HepG2 (cell line): ENCODE data around the gene SNN. TPM values are rescaled to one million over a fixed set of nuclear protein-coding genes. Genes with fewer than 3 reads are reported as not detected.

Experiments used
- ATF7-NPFF ChIP-seq: sonication (generic); formaldehyde crosslinking; IDR thresholded peaks from 2 replicates; pipeline ENCODE4 v1.8.1; 2023; ENCODE audit warnings: mild to moderate bottlenecking, low read depth, missing genetic modification reagents, moderate library complexity
- CC2D1A ChIP-seq: sonication (generic); formaldehyde crosslinking; IDR thresholded peaks from 2 replicates; pipeline ENCODE4 v1.8.1; 2023; ENCODE audit warnings: mild to moderate bottlenecking, missing genetic modification reagents
- GABPB1 ChIP-seq: IDR thresholded peaks from 2 replicates; pipeline ENCODE4 v1.6.1; 2016; ENCODE audit warnings: mild to moderate bottlenecking, missing genetic modification reagents, moderate library complexity, missing compliant biosample characterization
- HOXD1 ChIP-seq: sonication (generic); formaldehyde crosslinking; IDR thresholded peaks from 2 replicates; pipeline ENCODE4 v1.5.0; 2020; ENCODE audit warnings: missing genetic modification reagents
- KDM5A ChIP-seq: fragments of 200-600 bp; sonication (generic); IDR thresholded peaks from 2 replicates; pipeline ENCODE4 v1.7.0; 2018; ENCODE audit warnings: antibody characterized with exemption, mild to moderate bottlenecking, low read length, borderline replicate concordance
- MYC ChIP-seq: sonication (generic); formaldehyde crosslinking; IDR thresholded peaks from 2 replicates; pipeline ENCODE4 v1.9.0; 2021; ENCODE audit warnings: missing genetic modification reagents, borderline replicate concordance
- PAWR ChIP-seq: sonication (generic); formaldehyde crosslinking; IDR thresholded peaks from 2 replicates; pipeline ENCODE4 v1.4.0; 2020; ENCODE audit warnings: missing genetic modification reagents, mild to moderate bottlenecking, borderline replicate concordance
- RBM39 ChIP-seq: fragments of 200-400 bp; formaldehyde crosslinking; IDR thresholded peaks from one replicate; pipeline ENCODE4 v1.6.1; 2018; ENCODE audit warnings: antibody characterized with exemption, mild to moderate bottlenecking, low read depth, low read length; ENCODE audit not compliant: poor library complexity, severe bottlenecking
- REL ChIP-seq: sonication (generic); formaldehyde crosslinking; conservative IDR thresholded peaks from 2 replicates; pipeline ENCODE4 v1.8.0; 2022; ENCODE audit warnings: mild to moderate bottlenecking, missing genetic modification reagents, moderate library complexity
- THYN1 ChIP-seq: sonication (generic); formaldehyde crosslinking; IDR thresholded peaks from 2 replicates; pipeline ENCODE4 v1.8.1; 2023; ENCODE audit warnings: low read depth, mild to moderate bottlenecking, moderate library complexity, missing genetic modification reagents, borderline replicate concordance
- ZC3H13 ChIP-seq: sonication (generic); formaldehyde crosslinking; IDR thresholded peaks from 2 replicates; pipeline ENCODE4 v1.8.1; 2023; ENCODE audit warnings: mild to moderate bottlenecking, missing genetic modification reagents, moderate library complexity
- ZNF274 ChIP-seq: sonication (generic); formaldehyde crosslinking; IDR thresholded peaks from 2 replicates; pipeline ENCODE4 v1.5.1; 2020; ENCODE audit warnings: mild to moderate bottlenecking, missing genetic modification reagents
- ZNF367 ChIP-seq: sonication (generic); formaldehyde crosslinking; IDR thresholded peaks from 2 replicates; pipeline ENCODE4 v1.4.0; 2020; ENCODE audit warnings: missing genetic modification reagents, borderline replicate concordance
- ZNF547 ChIP-seq: sonication (generic); formaldehyde crosslinking; IDR thresholded peaks from 2 replicates; pipeline ENCODE4 v1.5.1; 2020; ENCODE audit warnings: mild to moderate bottlenecking, missing genetic modification reagents
- ZNF598 ChIP-seq: sonication (generic); formaldehyde crosslinking; IDR thresholded peaks from 2 replicates; pipeline ENCODE4 v1.5.1; 2020; ENCODE audit warnings: mild to moderate bottlenecking, missing genetic modification reagents, borderline replicate concordance
- ZNF703 ChIP-seq: sonication (generic); formaldehyde crosslinking; IDR thresholded peaks from 2 replicates; pipeline ENCODE4 v1.5.1; 2020; ENCODE audit warnings: missing genetic modification reagents, mild to moderate bottlenecking, moderate library complexity, borderline replicate concordance
- polyA plus RNA-seq, 8 experiments: library from polyadenylated mRNA; depleted of rRNA in 3 of 8; stranded (reverse) in 7 of 8; unstranded in 1 of 8; fragments of >200 nt; fragmentation: Illumina TruSeq in 4 of 8; extraction: Trizol in 4 of 8; gene quantifications; 2 replicates each; pipeline versions ENCODE4 v1.2.1 to v1.2.3, GENCODE V29; 2011 to 2016; ENCODE audit warnings: low read depth in 4 of 8, missing spikeins in 1 of 8, mixed read lengths in 1 of 8; ENCODE audit not compliant: insufficient read depth in 1 of 8
- total RNA-seq, 5 experiments: library from RNA; depleted of rRNA; stranded (reverse); fragments of >200 nt; fragmentation: Illumina TruSeq; extraction: Trizol; gene quantifications; 2 replicates each; pipeline ENCODE4 v1.2.3, GENCODE V29; 2016; ENCODE audit warnings: low read depth in 1 of 5
- TF ChIP-seq, protein P1 (sequence below), 2 experiments: fragments of 450-650 bp in 1 of 2; sonication (generic) in 1 of 2; formaldehyde crosslinking in 1 of 2; IDR thresholded peaks; 2 replicates each; pipeline versions ENCODE4 v1.6.1 to v1.8.0; 2016 to 2022; ENCODE audit warnings: antibody characterized with exemption in 1 of 2, mild to moderate bottlenecking in 1 of 2, missing genetic modification reagents in 1 of 2
- TF ChIP-seq, protein P2 (sequence below): sonication (generic); formaldehyde crosslinking; IDR thresholded peaks from 2 replicates; pipeline ENCODE4 v1.4.0; 2020; ENCODE audit warnings: missing genetic modification reagents, borderline replicate concordance

The SNN gene
- total and polyA plus RNA-seq, 2 of the 13 experiments (the other 11 are each of a cell fraction or from before 2014, with no cell fraction given) = 5.2 to 8.4 TPM

DNA sequence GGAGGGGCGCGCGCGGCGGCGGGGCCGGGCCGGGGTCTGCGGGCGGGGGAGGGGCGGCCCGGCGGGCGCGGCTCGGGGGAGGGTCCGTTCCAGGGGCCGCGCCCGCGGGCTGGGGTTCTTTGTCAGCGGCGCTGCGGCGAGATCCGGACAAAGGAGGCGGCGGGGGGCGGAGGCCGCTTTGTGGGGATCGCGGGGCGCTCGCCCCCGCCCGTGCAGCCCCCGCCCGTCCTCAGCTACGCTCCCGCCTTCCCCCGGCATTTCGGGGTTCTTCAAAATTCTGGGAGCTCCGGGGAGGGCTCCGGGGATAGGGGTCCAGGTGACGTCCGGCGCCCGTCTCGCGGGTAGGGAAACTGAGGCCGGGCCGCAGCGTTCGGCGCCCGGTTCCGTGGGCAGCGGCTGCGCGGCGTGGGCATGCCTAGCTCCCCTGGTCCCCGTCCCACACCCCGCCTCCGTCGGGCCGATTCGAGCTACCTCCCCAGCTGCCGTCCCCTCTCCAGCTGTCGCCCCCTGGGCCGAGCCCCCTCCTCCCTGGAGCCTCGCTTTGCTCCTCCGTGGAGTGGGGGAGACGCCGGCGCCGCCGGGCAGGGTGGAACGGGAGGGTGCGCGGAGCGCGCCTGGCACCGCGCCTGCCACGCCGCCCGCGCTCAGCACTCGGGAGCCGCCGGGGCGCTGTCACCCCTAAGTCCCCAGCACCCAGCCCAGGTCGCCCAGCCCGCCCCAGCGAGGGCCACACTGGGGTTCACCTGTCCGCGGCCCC lies 546 bp downstream of the SNN start (continued):
- TF ChIP-seq, protein P1, sequence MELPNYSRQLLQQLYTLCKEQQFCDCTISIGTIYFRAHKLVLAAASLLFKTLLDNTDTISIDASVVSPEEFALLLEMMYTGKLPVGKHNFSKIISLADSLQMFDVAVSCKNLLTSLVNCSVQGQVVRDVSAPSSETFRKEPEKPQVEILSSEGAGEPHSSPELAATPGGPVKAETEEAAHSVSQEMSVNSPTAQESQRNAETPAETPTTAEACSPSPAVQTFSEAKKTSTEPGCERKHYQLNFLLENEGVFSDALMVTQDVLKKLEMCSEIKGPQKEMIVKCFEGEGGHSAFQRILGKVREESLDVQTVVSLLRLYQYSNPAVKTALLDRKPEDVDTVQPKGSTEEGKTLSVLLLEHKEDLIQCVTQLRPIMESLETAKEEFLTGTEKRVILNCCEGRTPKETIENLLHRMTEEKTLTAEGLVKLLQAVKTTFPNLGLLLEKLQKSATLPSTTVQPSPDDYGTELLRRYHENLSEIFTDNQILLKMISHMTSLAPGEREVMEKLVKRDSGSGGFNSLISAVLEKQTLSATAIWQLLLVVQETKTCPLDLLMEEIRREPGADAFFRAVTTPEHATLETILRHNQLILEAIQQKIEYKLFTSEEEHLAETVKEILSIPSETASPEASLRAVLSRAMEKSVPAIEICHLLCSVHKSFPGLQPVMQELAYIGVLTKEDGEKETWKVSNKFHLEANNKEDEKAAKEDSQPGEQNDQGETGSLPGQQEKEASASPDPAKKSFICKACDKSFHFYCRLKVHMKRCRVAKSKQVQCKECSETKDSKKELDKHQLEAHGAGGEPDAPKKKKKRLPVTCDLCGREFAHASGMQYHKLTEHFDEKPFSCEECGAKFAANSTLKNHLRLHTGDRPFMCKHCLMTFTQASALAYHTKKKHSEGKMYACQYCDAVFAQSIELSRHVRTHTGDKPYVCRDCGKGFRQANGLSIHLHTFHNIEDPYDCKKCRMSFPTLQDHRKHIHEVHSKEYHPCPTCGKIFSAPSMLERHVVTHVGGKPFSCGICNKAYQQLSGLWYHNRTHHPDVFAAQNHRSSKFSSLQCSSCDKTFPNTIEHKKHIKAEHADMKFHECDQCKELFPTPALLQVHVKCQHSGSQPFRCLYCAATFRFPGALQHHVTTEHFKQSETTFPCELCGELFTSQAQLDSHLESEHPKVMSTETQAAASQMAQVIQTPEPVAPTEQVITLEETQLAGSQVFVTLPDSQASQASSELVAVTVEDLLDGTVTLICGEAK (IDR thresholded peaks at IDR 0.05) = no peak
- TF ChIP-seq, protein P1 (CRISPR knock-in tag; IDR thresholded peaks at IDR 0.05) = 0 out of 2 replicates have a peak, but pooled peaks have one; percentile 40
- TF ChIP-seq PAWR (CRISPR knock-in tag) (no peak), THYN1 (CRISPR knock-in tag) (no peak), GABPB1 (CRISPR knock-in tag) (peak; percentile 30; the same call in 1 of the 2 replicates), ATF7-NPFF (CRISPR knock-in tag) (no peak), REL (CRISPR knock-in tag) (0 out of 2 replicates have a peak, but pooled peaks have one; percentile 48), RBM39 (no peak), KDM5A (no peak), MYC (CRISPR knock-in tag) (0 out of 2 replicates have a peak, but pooled peaks have one; percentile 34), ZNF547 (CRISPR knock-in tag) (0 out of 2 replicates have a peak, but pooled peaks have one; percentile 19), HOXD1 (0 out of 2 replicates have a peak, but pooled peaks have one; percentile 29), ZC3H13 (CRISPR knock-in tag) (0 out of 2 replicates have a peak, but pooled peaks have one; percentile 32), ZNF367 (CRISPR knock-in tag) (no peak), ZNF598 (CRISPR knock-in tag) (no peak), ZNF274 (CRISPR knock-in tag) (peak; percentile 24; the same call in 1 of the 2 replicates), CC2D1A (CRISPR knock-in tag) (0 out of 2 replicates have a peak, but pooled peaks have one; percentile 22), ZNF703 (CRISPR knock-in tag) (peak; percentile 39; the same call in 1 of the 2 replicates)
- TF ChIP-seq, protein P2, sequence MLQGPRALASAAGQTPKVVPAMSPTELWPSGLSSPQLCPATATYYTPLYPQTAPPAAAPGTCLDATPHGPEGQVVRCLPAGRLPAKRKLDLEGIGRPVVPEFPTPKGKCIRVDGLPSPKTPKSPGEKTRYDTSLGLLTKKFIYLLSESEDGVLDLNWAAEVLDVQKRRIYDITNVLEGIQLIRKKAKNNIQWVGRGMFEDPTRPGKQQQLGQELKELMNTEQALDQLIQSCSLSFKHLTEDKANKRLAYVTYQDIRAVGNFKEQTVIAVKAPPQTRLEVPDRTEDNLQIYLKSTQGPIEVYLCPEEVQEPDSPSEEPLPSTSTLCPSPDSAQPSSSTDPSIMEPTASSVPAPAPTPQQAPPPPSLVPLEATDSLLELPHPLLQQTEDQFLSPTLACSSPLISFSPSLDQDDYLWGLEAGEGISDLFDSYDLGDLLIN (CRISPR knock-in tag) = no peak
